ENCODE results near the gene AKAP3.

The AKAP3 gene

GRCh38 chr12:4653257-4653656 lies 4.4 kb upstream of the AKAP3 start:
- Histone ChIP-seq H3K79me2 (ENCODE audit: control insufficient read depth, insufficient read depth, low read length, poor library complexity) (peaks cover 6% of the 10 kb centered on the region), H2AK5ac (ENCODE audit: low read length) (no peak overlapping the region), H3K36me3 (ENCODE audit: control insufficient read depth in 1 of 2, insufficient read depth in 2 of 2, low read length in 2 of 2) (peaks cover 4 to 21% of the 10 kb centered on the region in 2 experiments), H3K9me3 (ENCODE audit: insufficient read depth, low read depth, low read length) (no peaks in the 10 kb centered on the region), H3K4me2 (ENCODE audit: low read length) (no peak overlapping the region), H2BK12ac (ENCODE audit: low read length) (no peak overlapping the region), H4K12ac (ENCODE audit: low read depth, low read length) (no peak overlapping the region), H2AFZ (ENCODE audit: insufficient read depth, low read length, poor library complexity) (no peak overlapping the region), H3K27me3 (ENCODE audit: insufficient read depth, low read length) (no peaks in the 10 kb centered on the region), H4K8ac (ENCODE audit: low read depth, low read length) (no peak overlapping the region), H4K91ac (ENCODE audit: low read depth, low read length) (no peak overlapping the region), H3K4me3 (ENCODE audit: low read depth, low read length) (no peak overlapping the region), H3K27ac (ENCODE audit: low read depth, low read length) (no peak overlapping the region), H3K23ac (ENCODE audit: low read length) (no peak overlapping the region), H3K14ac (ENCODE audit: low read length) (no peak overlapping the region), H2BK120ac (ENCODE audit: insufficient read depth, low read length, poor library complexity) (no peak overlapping the region), H3K9ac (ENCODE audit: low read length) (no peak overlapping the region), H3K18ac (ENCODE audit: low read length) (no peak overlapping the region), H3K79me1 (ENCODE audit: low read length) (peaks cover 8% of the 10 kb centered on the region), H3K4ac (ENCODE audit: low read depth, low read length) (no peak overlapping the region), H2BK5ac (ENCODE audit: low read depth, low read length, poor library complexity) (no peak overlapping the region), H3K4me1 (ENCODE audit: control insufficient read depth in 1 of 2, insufficient read depth in 2 of 2, low read length in 2 of 2) (no peaks in the 10 kb centered on the region)
- DNase-seq: no peak

- no peaks in the 10 kb centered on the region for H3K4me1 ChIP-seq (ENCODE audit: control insufficient read depth in 1 of 2, insufficient read depth in 2 of 2, low read length in 2 of 2)
These were observed 459 bp upstream of the AKAP3 start for GRCh38 chr12:4649358-4649661.

GRCh38 chr12:4648104-4648500 lies 749 bp downstream of the AKAP3 start:
- Histone ChIP-seq H2BK120ac (ENCODE audit: insufficient read depth, low read length, poor library complexity) (no peak overlapping the region), H3K14ac (ENCODE audit: low read length) (no peak overlapping the region), H3K27me3 (ENCODE audit: insufficient read depth, low read length) (no peaks in the 10 kb centered on the region), H3K9me3 (ENCODE audit: insufficient read depth, low read depth, low read length) (no peaks in the 10 kb centered on the region), H4K91ac (ENCODE audit: low read depth, low read length) (peak overlapping the region; percentile 95), H3K4me1 (ENCODE audit: control insufficient read depth in 1 of 2, insufficient read depth in 2 of 2, low read length in 2 of 2) (no peaks in the 10 kb centered on the region), H3K4ac (ENCODE audit: low read depth, low read length) (no peak overlapping the region), H2AFZ (ENCODE audit: insufficient read depth, low read length, poor library complexity) (peak overlapping the region; percentile 92), H4K8ac (ENCODE audit: low read depth, low read length) (peak overlapping the region; percentile 98), H3K4me2 (ENCODE audit: low read length) (peak overlapping the region; percentile 80), H3K36me3 (ENCODE audit: control insufficient read depth in 1 of 2, insufficient read depth in 2 of 2, low read length in 2 of 2) (no peaks in the 10 kb centered on the region), H2BK5ac (ENCODE audit: low read depth, low read length, poor library complexity) (no peak overlapping the region), H2BK12ac (ENCODE audit: low read length) (no peak overlapping the region), H3K27ac (ENCODE audit: low read depth, low read length) (no peak overlapping the region), H3K4me3 (ENCODE audit: low read depth, low read length) (peak overlapping the region; percentile 67), H3K18ac (ENCODE audit: low read length) (peak overlapping the region; percentile 90), H2AK5ac (ENCODE audit: low read length) (no peak overlapping the region), H4K12ac (ENCODE audit: low read depth, low read length) (peak overlapping the region; percentile 87), H3K9ac (ENCODE audit: low read length) (peak overlapping the region; percentile 63), H3K23ac (ENCODE audit: low read length) (no peak overlapping the region), H3K79me1 (ENCODE audit: low read length) (peaks cover 8% of the 10 kb centered on the region), H3K79me2 (ENCODE audit: control insufficient read depth, insufficient read depth, low read length, poor library complexity) (peaks cover 6% of the 10 kb centered on the region)
- no CpG with 5 or more reads among the region's 4 CpGs for WGBS (ENCODE audit: extremely low coverage, insufficient coverage, insufficient read length)
- peak in 1 of 2 donors; percentile 22 for DNase-seq

More at GRCh38 chr12:4649358-4649661, 459 bp upstream of the AKAP3 start:
- no peak overlapping the region for H2BK12ac ChIP-seq (ENCODE audit: low read length)
- no peaks in the 10 kb centered on the region for H3K9me3 ChIP-seq (ENCODE audit: insufficient read depth, low read depth, low read length)
- no peaks in the 10 kb centered on the region for H3K27me3 ChIP-seq (ENCODE audit: insufficient read depth, low read length)
- H2AK5ac ChIP-seq (ENCODE audit: low read length): no peak overlapping the region
- 100% methylated on average over 1 of the region's 6 CpGs for WGBS (ENCODE audit: extremely low coverage, insufficient coverage, insufficient read length)
- H2AFZ ChIP-seq (ENCODE audit: insufficient read depth, low read length, poor library complexity): peak overlapping the region; percentile 80
- peak overlapping the region; percentile 97 for H4K8ac ChIP-seq (ENCODE audit: low read depth, low read length)
- H3K4ac ChIP-seq (ENCODE audit: low read depth, low read length): peak overlapping the region; percentile 16
- DNase-seq: no peak
- no peak overlapping the region for H3K14ac ChIP-seq (ENCODE audit: low read length)
- H3K9ac ChIP-seq (ENCODE audit: low read length): peak overlapping the region; percentile 97
- H2BK120ac ChIP-seq (ENCODE audit: insufficient read depth, low read length, poor library complexity): no peak overlapping the region
- H3K36me3 ChIP-seq (ENCODE audit: control insufficient read depth in 1 of 2, insufficient read depth in 2 of 2, low read length in 2 of 2): peaks cover 2 to 3% of the 10 kb centered on the region in 2 experiments
- peak overlapping the region; percentile 50 for H2BK5ac ChIP-seq (ENCODE audit: low read depth, low read length, poor library complexity)
- peak overlapping the region; percentile 64 for H3K27ac ChIP-seq (ENCODE audit: low read depth, low read length)
- no peak overlapping the region for H3K23ac ChIP-seq (ENCODE audit: low read length)
- H4K12ac ChIP-seq (ENCODE audit: low read depth, low read length): peak overlapping the region; percentile 83
- peak overlapping the region; percentile 93 for H3K4me3 ChIP-seq (ENCODE audit: low read depth, low read length)
- peaks cover 8% of the 10 kb centered on the region for H3K79me1 ChIP-seq (ENCODE audit: low read length)
- H3K18ac ChIP-seq (ENCODE audit: low read length): no peak overlapping the region
- peaks cover 6% of the 10 kb centered on the region for H3K79me2 ChIP-seq (ENCODE audit: control insufficient read depth, insufficient read depth, low read length, poor library complexity)
- peak overlapping the region; percentile 59 for H4K91ac ChIP-seq (ENCODE audit: low read depth, low read length)
- H3K4me2 ChIP-seq (ENCODE audit: low read length): peak overlapping the region; percentile 80

- Histone ChIP-seq H3K27me3 (ENCODE audit: insufficient read depth, low read length) (no peaks in the 10 kb centered on the region), H3K4me1 (ENCODE audit: control insufficient read depth in 1 of 2, insufficient read depth in 2 of 2, low read length in 2 of 2) (no peaks in the 10 kb centered on the region)
- no CpG with 5 or more reads among the region's 1 CpG for WGBS (ENCODE audit: extremely low coverage, insufficient coverage, insufficient read length)
These were observed 3.8 kb downstream of the AKAP3 start for GRCh38 chr12:4645023-4645422.

More at GRCh38 chr12:4645023-4645422, 3.8 kb downstream of the AKAP3 start:
- H3K79me1 ChIP-seq (ENCODE audit: low read length): peaks cover 8% of the 10 kb centered on the region
- H4K91ac ChIP-seq (ENCODE audit: low read depth, low read length): no peak overlapping the region
- no peak overlapping the region for H3K27ac ChIP-seq (ENCODE audit: low read depth, low read length)
- H2BK120ac ChIP-seq (ENCODE audit: insufficient read depth, low read length, poor library complexity): no peak overlapping the region
- no peak overlapping the region for H3K23ac ChIP-seq (ENCODE audit: low read length)
- H3K9ac ChIP-seq (ENCODE audit: low read length): no peak overlapping the region
- no peak overlapping the region for H2AFZ ChIP-seq (ENCODE audit: insufficient read depth, low read length, poor library complexity)
- no peak overlapping the region for H2BK5ac ChIP-seq (ENCODE audit: low read depth, low read length, poor library complexity)
- H3K14ac ChIP-seq (ENCODE audit: low read length): no peak overlapping the region
- H2AK5ac ChIP-seq (ENCODE audit: low read length): no peak overlapping the region
- H3K79me2 ChIP-seq (ENCODE audit: control insufficient read depth, insufficient read depth, low read length, poor library complexity): peaks cover 6% of the 10 kb centered on the region
- no peak overlapping the region for H4K12ac ChIP-seq (ENCODE audit: low read depth, low read length)
- H3K36me3 ChIP-seq (ENCODE audit: control insufficient read depth in 1 of 2, insufficient read depth in 2 of 2, low read length in 2 of 2): no peaks in the 10 kb centered on the region
- DNase-seq: no peak
- H3K4me2 ChIP-seq (ENCODE audit: low read length): no peak overlapping the region
- no peak overlapping the region for H4K8ac ChIP-seq (ENCODE audit: low read depth, low read length)
- H2BK12ac ChIP-seq (ENCODE audit: low read length): no peak overlapping the region
- H3K4me3 ChIP-seq (ENCODE audit: low read depth, low read length): no peak overlapping the region
- no peaks in the 10 kb centered on the region for H3K9me3 ChIP-seq (ENCODE audit: insufficient read depth, low read depth, low read length)
- no peak overlapping the region for H3K4ac ChIP-seq (ENCODE audit: low read depth, low read length)
- no peak overlapping the region for H3K18ac ChIP-seq (ENCODE audit: low read length)

Data from trophoblast cell (in vitro differentiated cells and primary cell).